22Rv1 (cell line): ENCODE measurements around the gene LRRC43.

Experiments used
- CTCF ChIP-seq: fragments of 450-650 bp; IDR thresholded peaks from 2 replicates; pipeline ENCODE4 v1.5.1; 2017; ENCODE audit warnings: mild to moderate bottlenecking
- ZFX ChIP-seq: fragments of 450-650 bp; IDR thresholded peaks from 2 replicates; pipeline ENCODE4 v1.6.1; 2017; ENCODE audit warnings: antibody characterized with exemption, borderline replicate concordance

GRCh38 chr12:122167356-122167925, 15.5 kb upstream of the LRRC43 start:
- TF ChIP-seq CTCF = no peak
- no peak for TF ChIP-seq ZFX
